HG02943 (cell line): Measurements from ENCODE around the gene EWSR1.

ENCODE experiments used
- ATAC-seq: cut with Tn5 transposase; IDR thresholded peaks from one replicate; pipeline ENCODE4 v1.9.1; 2021; ENCODE audit warnings: mild to moderate bottlenecking, low read depth, moderate library complexity; ENCODE audit not compliant: unreplicated experiment

Gene EWSR1

GRCh38 chr22:29315286-29316140, 47.4 kb downstream of the EWSR1 start, which contains the start of gene RASL10A:
RASL10A (minus strand) TSS chr22:29315697; CDS start chr22:29315246, 451 bp downstream.
- no peak for ATAC-seq

DNA sequence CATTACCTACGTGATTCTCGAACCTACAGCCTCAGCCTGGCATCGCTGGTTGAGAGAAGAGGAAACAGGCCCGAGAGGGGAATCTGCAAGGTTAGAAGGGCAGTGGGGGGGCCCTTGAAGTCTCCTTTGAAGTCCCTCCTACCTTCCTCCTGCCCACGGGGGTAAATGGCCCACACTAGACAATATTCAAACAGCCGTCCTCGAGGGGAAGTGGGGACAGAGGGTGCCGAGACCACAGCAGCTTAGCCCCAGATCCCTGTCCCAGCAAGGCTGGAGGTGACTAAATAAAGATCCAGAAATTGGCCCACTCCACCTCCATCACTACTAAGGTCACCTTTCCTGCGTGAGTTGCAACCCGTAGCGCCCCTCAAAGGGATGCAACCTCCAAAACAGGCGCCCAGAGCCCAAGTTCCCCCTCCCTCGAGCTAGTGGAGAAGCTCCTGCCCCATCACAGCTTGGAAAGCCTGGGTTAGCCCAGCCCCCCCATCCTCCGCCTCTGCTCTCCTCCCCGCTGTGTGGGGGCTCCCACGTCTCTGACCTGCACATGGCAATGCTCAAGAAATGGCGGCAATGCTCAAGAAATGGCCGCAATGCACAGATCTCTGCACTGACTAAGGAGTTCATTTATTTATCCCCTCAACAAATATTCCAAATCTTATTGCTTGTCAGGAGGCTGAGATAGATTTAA, 48.2 kb downstream of the EWSR1 start:
- no peak for ATAC-seq

DNA sequence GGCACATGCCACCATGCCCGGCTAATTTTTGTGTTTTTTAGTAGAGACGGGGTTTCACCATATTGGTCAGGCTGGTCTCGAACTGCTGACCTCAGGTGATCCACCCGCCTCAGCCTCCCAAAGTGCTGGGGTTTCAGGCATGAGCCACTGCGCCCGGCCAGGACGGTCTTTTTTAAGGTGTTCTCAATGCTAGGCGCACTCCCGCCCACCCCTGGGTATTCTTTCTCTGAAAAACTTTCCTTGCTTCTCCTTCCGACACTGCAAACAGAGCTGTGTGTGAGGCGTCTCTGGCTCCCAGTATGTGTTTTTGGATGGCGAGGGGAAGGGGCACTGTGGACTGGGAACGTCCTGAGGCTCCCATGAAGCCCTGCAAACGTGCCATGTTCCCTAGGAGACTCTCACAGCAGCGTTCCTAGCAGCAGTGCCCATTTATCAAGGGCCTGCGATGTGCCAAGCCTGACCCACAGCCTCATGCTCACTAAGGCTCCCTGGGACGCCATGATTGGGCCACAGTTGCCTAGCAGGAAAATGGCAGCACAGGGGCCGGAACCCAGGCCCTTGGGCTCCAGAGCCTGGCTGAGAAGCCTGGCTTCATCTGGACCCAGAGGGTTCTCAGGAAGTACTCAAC, 49.9 kb downstream of the EWSR1 start:
- no peak for ATAC-seq

DNA sequence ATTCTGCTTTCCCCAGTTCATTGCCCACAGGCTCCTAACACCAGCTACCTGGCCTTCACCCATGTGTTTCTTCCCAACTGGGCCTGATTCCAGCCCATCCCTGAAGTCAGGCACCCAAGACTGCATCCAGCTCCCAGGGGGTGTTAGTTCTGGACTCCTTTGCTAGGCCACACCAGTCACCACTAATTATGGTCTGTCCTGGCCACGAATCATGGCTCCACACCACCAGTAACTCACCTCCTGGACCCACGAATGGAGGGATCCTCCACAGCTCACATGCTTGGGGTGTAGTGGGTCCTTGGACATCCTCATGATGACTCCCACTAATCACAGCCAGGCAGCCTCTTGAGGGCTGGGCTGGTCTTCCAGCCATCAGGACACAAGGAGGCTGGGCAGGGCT, 51.0 kb downstream of the EWSR1 start:
- no peak for ATAC-seq

GRCh38 chr22:29320546-29320945, 52.5 kb downstream of the EWSR1 start:
- ATAC-seq: no peak

- no peak for ATAC-seq
These were observed 55.6 kb downstream of the EWSR1 start for GRCh38 chr22:29323641-29324040.

GRCh38 chr22:29325356-29325755, 57.3 kb downstream of the EWSR1 start:
- ATAC-seq: no peak

- ATAC-seq: no peak
These were observed 57.8 kb downstream of the EWSR1 start for GRCh38 chr22:29325785-29326315.

GRCh38 chr22:29326481-29326880, 58.4 kb downstream of the EWSR1 start:
- no peak for ATAC-seq

DNA sequence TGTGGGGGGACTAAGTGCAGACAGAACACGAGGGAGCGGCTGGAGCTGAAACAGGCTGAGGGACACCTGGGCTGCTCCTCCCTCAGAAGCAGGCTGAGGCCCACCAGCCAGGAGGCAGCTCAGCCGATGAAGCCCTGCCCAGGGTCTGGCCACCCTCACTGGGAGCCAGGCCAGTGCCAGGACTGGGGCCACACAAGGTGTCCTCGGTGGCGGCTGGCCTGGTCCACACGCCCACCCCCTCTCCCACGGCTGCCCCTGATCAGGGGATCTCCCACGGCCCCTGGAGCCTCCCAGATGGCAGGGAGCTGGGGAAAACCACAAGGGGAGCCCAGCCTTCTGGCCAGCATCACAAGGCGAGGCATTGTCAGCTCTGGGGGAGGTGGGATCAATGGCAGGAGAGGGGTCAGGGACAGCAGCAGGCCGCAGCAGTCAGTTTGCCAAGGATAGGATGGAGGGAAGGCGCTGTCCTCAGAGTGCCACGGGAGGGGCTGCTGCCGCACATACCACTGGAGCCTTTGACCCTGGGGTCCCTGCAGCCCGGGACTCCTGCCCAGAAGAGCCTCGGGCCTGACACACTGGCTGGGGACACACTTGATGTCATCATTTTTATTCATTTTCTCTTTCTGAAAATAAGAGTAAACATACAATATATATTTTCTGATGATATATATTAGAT, 59.2 kb downstream of the EWSR1 start:
- no peak for ATAC-seq

- ATAC-seq: no peak
These were observed 60.0 kb downstream of the EWSR1 start for GRCh38 chr22:29328055-29328454.

GRCh38 chr22:29328566-29329500, 60.8 kb downstream of the EWSR1 start:
- ATAC-seq: no peak

GRCh38 chr22:29329581-29329980, 61.5 kb downstream of the EWSR1 start:
- no peak for ATAC-seq

- no peak for ATAC-seq
These were observed 62.2 kb downstream of the EWSR1 start for GRCh38 chr22:29330291-29330690.

- no peak for ATAC-seq
These were observed 62.7 kb downstream of the EWSR1 start for GRCh38 chr22:29330753-29331152.

- ATAC-seq: no peak
These were observed 63.1 kb downstream of the EWSR1 start for GRCh38 chr22:29331213-29331612.

GRCh38 chr22:29331658-29332300, 63.7 kb downstream of the EWSR1 start:
- ATAC-seq: no peak

DNA sequence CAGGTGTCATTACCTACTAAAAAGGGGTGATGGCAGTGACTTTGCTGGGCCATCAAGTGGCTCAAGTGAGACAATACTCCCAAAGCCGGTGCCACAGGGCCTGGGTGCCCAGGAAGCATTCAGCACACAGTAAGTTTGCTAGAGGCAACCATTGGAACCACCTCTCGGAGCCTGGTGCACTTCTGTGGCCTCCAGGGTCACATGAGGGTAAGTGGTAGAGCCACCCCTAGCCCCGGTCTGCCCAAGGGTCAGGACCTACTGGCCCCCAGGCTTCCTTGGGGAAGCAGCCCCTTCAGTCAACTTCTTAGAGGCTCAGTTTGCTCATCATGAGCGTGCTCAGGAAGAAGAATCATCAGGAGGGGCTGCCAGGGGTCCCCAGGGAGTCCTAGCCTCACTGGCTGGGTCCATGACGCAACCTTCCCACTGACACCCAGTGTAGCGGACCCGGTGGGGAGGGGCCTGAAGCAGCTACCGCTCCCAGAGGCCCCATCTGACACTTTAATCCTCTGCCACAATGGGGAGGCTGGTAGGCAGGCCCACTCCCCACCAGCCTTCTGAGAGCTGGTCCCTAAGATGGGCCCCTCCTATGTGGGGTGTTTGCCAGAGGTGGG, 64.9 kb downstream of the EWSR1 start:
- no peak for ATAC-seq

DNA sequence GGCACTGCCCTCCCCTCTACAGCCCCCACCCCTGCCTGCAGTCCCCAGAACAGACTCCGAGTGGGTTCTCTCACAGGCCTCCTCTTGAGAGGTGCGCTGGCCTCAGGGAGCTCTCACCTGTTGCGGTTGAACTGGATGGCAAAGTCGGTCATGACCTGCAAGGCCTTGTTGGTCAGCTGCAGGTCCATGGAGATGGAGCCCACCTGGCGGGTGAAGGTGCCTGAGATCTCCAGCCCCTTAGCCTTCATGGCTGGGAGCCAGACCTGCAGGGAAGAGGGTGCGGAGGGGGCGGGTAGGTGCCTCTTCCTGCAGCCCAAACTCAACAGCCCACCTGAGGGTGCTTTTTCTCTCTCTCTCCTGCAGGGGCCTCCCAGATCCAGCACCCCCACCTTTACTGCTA, 66.1 kb downstream of the EWSR1 start:
- no peak for ATAC-seq
